SK-MEL-5 (cell line): ENCODE measurements around the gene COA4. TPM values are rescaled to one million over a fixed set of nuclear protein-coding genes. Genes with fewer than 3 reads are reported as not detected.
A peak's percentile ranks its signal among the peaks of the same experiment; 100 is the strongest.

Source experiments
- DNase-seq: peaks from one replicate; pipeline ENCODE4 v3.0.0-alpha.2; 2016; ENCODE audit warnings: low read depth, low spot score
- in situ Hi-C: cut with HindIII; loops from 2 replicates; pipeline ENCODE4 v1.10.0; 2016; ENCODE audit warnings: low sequenced_read_pairs, high pct_unique_total_duplicates, low pct_unique_long_range_greater_than_20kb
- total RNA-seq: library from RNA; depleted of rRNA; stranded (reverse); fragments of >200 nt; shearing (Covaris generic); gene quantifications from 2 replicates; pipeline ENCODE4 v1.2.3, GENCODE V29; 2014

Gene COA4
- total RNA-seq, 1 experiment from 2014 or later: 149 TPM

DNA sequence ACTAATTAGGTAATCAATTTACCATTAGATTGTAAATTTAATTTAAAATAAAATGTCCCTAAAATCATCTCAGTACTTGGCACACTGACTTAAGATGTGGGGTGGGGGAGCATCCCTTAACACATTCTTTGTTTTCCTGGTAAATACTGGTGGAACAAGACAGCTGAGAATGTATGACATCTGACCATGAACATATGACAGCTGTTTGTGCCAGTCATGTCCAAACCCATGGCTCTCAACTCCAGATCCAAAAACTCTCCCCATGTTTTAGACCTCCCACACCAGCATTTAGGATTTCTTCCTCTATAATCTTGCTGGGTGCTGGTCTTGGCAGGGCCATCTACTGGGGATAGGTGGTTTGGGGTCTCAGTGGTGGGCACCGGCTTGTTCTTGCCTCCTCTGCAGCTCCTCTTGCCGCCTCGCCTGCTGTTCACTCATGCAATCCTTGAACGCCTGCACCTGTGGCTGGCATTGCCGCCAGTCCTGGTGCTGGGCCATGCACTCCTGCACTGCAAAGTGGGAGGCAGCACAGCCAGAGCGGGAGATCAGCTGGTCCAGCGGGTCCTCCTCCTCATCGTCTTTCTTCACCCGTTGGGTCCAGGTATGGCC is 3.8 kb downstream of the COA4 start:
- DNase-seq: no peak
- in situ Hi-C loops: no loop called here

DNA sequence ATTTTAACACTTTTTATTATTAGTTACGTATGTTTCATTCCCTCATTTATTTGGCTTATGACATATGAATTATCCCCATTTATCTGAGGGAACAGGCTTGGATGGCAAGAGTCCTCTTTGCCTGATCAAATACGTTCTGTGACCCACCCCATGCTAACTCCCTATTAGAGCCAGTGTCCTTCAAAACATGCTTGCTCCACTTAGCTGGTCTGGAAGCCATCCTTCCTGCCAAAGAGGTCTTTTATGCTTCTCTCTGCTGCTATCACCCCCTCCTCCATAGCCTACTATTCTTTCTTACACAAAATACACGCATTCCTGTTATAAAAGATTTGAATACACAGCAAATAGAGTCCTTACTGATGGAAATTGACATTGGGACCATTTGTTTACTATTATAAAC is 6.4 kb downstream of the COA4 start:
- in situ Hi-C loops: no loop called here
- no peak for DNase-seq

- in situ Hi-C loops: no loop called here
- DNase-seq: no peak
Observed at GRCh38 chr11:73869332-73869949, 7.2 kb downstream of the COA4 start.

- in situ Hi-C loops: no loop called here
- DNase-seq: no peak
Observed at GRCh38 chr11:73866586-73866996, 10.1 kb downstream of the COA4 start.

DNA sequence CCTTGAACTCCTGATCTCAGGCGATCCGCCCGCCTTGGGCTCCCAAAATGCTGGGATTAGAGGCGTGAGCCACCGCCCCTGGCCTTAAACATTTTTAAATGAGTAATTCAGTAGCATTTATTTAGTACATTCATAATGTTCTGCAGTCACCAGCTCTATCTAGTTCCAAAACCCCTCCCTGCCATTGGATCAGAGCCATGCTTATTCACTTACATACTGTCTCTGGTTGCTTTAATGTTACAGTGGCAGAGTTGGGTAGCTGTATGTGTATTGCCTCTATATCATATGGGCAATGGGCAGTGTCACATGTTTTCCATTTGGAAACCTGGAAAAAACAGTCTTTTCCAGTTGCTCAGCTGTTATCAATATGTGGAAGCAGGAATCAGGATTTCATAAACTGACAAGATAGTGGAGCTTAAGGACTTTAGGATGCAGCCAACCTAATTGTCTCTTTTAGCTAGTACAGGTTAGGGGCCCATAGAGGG is 10.5 kb downstream of the COA4 start:
- peak; percentile 40 for DNase-seq
- in situ Hi-C loops: no loop called here

- DNase-seq: no peak
- in situ Hi-C loops: no loop called here
Observed at GRCh38 chr11:73862986-73863385, 13.7 kb downstream of the COA4 start.

GRCh38 chr11:73860202-73860601 is 16.4 kb downstream of the COA4 start:
- in situ Hi-C loops: no loop called here
- no peak for DNase-seq

- in situ Hi-C loops: no loop called here
- no peak for DNase-seq
Observed at GRCh38 chr11:73859671-73860070, 17.0 kb downstream of the COA4 start.

GRCh38 chr11:73856031-73856567 is 20.5 kb downstream of the COA4 start:
- in situ Hi-C loops: no loop called here
- DNase-seq: peak; percentile 90

GRCh38 chr11:73854680-73855079 is 22.0 kb downstream of the COA4 start:
- DNase-seq: no peak
- in situ Hi-C loops: no loop called here

GRCh38 chr11:73852049-73852448 is 24.6 kb downstream of the COA4 start:
- no peak for DNase-seq
- in situ Hi-C loops: no loop called here

DNA sequence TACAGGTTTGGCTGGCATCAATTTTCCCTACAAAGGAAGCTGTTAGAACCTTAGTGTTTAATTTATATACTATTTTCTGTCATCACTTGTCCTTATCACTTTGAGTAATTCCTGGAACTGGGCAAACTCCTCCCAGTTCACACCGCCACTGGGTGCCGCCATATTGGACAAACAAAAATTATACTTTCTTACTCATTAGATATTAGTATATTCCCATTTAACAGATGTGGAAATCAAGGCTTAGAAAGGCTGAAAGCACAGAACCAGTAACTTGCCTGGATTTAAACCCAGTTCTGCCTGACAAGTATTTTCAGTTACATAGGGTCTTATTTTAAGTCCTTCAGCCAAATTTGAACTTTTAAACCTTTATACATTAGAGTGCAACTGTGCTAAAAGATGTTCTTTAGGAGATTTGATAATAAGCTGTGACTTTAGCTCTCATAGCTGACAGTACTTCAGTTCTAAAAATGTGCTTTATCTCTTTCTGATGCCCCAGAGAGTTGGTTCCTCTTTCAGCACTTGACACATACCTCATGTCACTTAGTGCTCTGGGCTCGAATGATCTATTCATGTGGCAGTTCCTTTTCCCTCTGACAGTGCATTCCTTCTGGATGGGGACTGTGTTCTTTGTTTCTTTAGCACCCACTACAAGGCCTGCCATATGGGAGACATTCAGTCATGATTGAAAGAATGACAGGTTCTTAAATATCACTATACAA is 25.4 kb downstream of the COA4 start:
- in situ Hi-C loops: no loop called here
- no peak for DNase-seq

DNA sequence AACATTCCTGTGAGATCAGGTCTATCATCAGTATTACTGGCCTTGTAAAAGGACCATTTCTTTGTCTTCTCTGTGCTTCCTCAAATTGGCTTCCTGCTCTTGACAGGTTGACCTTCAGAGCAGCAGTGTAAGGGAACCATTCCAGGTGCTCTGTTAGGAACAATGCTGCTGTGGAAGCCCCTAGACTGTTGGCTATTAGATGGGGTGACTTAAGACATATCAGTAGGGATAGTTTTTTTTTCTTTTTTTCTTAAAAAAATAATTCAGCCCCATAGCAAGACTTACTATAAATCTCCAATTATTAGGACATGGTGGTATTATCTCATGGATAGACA is 37.6 kb downstream of the COA4 start:
- in situ Hi-C loops: no loop called here
- no peak for DNase-seq

DNA sequence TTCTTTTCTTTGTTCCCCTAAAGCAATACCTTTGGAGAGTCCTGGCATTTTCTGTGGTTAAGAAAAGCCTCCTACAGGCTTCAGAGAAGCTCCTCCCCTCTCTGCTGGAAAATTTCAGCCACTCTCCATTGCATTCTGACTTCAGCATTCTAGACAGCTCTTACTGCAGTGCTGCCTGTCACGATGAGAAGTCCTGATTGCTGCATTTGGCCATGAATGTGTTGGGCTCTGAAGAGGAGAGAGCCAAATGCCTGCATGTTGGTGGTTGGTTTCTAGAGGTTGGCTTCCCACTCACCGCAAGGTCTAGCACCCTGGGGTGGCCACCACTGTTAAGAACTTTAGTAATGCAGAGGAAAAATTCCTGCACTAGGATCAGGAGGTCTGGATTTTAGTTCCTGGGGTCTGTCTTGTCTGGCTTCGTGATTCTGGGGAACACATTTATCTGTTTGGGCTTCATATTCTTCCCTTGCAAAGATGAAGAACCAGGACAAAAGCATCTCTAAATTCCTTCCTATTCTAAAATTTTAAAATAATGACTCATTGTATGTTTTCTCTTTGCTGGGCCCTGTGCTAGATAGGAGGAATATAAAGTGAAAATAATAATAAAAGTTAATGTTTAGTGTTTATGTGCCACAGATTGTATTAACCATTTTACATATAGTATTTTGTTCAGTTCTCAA is 38.1 kb downstream of the COA4 start:
- in situ Hi-C loops: no loop called here
- DNase-seq: peak; percentile 16

GRCh38 chr11:73833067-73833466 is 43.6 kb downstream of the COA4 start:
- DNase-seq: no peak
- in situ Hi-C loops: no loop called here

DNA sequence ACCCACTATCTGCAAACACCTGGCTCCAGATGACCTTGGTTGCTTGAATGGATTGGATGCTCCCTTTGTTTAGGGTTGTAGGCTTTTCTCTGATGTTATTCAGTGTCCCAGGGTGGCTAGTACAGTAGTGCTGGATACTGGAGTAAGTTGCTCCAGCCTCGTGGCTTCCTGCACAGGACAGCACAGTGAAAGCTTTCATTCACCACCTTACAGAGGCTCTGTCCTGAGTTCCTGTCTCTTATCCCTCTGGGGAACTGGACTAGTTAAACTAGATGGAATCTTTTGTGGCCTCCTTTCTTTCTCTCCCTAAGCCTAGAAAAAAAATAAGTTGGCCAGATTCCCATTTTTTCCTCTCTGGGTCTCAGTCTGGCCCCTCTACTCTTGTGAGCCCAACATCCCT is 46.4 kb downstream of the COA4 start:
- in situ Hi-C loops: no loop called here
- peak; percentile 93 for DNase-seq
